HG02938 (cell line): ENCODE results near the gene GCSAM.
"Not testable (repeated sequence)": the region's sequence is repeated elsewhere in the genome, so short reads cannot be mapped to it uniquely, and the experiment has no call there.

Experiments used
- ATAC-seq: cut with Tn5 transposase; IDR thresholded peaks from one replicate; pipeline ENCODE4 v1.9.1; 2021; ENCODE audit warnings: mild to moderate bottlenecking, moderate library complexity; ENCODE audit not compliant: unreplicated experiment

Gene GCSAM

GRCh38 chr3:112074616-112075497, 58.2 kb downstream of the GCSAM start:
- ATAC-seq: peak; percentile 94

GRCh38 chr3:112074006-112074405, 59.0 kb downstream of the GCSAM start:
- ATAC-seq: no peak

GRCh38 chr3:112072387-112073060, 60.5 kb downstream of the GCSAM start:
- not testable (repeated sequence) for ATAC-seq
